ENCODE results near the gene RPL13.

The RPL13 gene

DNA sequence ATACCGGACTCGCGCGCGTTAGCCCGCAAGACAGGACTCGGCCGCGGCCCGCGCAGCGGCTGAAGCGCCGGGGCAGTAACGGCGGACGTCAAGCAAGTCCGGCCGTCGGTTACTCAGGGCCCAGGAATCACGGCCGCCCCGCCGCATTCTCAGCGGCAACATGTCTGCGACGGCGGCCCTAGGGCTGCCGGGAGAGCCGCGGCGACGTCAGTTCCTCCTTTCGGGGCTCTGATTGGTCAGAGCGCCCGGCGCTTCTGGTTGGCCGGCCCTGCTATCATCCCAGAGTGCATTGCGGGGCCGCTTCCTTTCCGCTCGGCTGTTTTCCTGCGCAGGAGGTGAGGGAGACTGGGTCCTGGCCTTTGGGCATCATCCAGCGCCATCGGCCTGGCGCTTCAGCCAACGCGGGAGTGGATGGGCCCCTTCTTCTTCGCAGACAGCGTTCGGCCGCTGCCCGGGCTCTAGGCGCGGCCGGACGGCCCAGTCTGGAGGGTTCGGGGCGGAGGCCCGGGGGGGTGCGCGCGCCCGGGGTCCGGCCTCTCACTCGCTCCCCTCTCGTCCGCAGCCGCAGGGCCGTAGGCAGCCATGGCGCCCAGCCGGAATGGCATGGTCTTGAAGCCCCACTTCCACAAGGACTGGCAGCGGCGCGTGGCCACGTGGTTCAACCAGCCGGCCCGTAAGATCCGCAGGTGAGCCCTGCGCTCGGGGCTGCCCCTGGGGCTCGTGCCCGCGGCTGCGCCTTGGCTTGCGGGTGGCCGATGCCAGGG lies at the start of gene RPL13:
Gene RPL13, plus strand, starts transcription at position 305 of the 764 bp plus-strand sequence. Its CDS starts 278 bp downstream, at position 583.
- DNase-seq: peak; percentile 95

DNA sequence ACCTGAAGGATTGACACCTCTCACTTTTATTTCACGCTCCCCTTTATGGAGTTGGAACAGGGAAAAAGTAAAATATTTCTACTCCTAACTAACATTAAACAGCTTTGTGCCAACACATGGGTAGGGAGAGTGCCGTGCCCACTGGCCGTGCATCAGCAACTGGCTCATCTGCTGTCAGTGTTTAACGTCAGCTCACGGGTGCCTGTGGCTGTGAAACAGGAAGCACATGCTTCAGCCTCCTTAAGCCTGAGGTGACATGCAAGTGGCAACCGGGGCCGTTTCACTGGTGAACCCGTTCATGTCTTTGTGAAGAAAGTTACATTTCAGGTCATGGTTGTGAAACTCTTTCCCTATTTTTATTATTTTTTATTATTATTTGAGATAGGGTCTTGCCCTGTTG lies 49.1 kb upstream of the RPL13 start:
- no peak for DNase-seq

DNA sequence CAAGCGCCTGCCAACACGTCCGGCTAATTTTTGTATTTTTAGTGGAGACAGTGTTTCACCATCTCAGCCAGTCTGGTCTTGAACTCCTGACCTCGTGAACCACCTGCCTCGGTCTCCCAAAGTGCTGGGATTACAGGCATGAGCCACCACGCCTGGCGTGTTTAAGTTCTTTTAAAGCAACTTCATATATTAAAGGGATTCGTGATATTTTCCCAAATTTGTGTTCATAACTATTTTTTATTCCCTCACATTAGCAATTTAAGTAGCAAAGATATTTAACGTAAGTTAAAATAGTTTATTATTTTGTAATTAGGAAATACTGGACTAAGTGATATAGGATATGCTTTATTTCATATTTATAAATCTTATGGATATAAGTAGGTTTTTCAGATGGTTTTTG lies 48.0 kb upstream of the RPL13 start:
- DNase-seq: no peak

DNA sequence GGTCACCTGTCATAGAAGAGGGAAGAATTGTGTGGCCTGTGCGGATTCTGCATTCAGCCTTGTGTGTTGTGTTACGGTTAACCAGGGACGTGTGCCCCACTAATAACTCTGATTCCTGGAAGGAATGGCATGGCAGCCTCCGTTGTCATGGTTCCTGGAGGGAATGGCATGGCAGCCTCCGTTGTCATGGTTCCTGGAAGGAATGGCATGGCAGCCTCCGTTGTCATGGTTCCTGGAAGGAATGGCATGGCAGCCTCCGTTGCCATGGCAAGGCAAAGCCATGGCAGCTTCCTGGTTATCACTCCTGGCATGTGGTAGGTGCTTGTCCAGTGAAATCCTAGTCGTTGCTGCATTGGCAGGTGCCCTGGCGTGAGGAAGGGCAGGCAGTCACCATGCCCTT lies 43.4 kb upstream of the RPL13 start:
- no peak for DNase-seq

DNA sequence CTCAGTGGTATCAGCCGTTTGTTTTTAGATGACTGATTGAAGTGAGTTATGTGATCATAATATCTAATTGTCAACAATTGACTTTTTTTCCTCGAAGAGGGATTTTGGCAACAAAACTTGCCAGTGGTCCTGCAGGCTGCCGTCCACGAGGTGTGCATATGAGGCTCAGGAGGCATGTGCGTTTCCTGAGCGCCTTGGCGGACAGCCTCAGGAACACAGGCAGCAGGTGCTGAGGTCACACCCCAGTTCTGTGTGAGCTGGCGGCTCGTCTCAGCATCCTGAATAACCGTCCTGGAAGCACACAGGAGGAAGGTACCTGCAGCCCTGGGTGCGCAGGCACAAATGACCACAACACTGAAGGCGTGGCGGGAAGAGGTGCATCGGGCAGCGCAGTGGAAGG lies 40.6 kb upstream of the RPL13 start:
- no peak for DNase-seq

DNA sequence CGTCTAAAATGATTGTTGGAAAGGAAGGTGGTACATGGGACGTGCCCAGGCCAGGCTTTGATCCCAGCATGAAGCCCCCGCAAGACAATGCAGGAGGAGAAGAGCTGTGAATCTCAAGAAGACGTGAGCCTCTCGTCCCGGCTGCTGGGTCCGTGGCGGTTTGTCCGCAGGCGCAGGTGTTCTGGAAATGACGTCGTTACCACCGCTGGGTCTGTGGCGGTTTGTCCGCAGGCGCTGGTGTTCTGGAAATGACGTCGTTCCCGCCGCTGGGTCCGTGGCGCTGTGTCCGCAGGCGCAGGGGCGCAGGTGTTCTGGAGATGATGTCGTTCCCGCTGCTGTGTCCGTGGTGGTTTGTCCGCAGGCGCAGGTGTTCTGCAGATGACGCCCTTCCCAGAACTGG lies 38.2 kb upstream of the RPL13 start:
- DNase-seq: no peak

DNA sequence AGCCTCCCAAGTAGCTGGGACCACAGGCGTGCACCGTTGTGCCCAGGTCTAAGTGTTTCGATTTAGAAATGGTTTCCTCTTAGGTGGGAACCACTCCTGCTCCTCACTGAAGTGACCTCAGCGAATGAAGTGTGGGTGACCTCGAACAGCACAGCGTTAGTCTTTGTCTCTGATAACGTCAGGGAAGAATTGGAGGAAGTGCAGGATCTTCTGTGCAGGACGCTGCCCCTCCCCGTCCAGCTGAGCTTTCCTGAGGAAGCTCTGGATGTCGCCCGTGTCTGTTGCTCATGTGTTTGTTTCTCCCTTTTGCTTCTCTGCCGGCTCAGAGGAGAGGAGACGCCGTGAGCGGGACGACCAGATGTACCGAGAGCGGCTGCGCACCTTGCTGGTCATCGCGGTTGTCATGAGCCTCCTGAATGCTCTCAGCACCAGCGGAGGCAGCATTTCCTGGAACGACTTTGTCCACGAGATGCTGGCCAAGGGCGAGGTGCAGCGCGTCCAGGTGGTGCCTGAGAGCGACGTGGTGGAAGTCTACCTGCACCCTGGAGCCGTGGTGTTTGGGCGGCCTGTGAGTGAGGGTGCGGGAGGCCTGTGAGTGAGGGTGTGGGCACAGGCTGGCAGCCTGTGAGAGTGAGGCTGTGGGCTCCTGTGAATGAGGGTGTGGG lies 36.7 kb upstream of the RPL13 start:
- DNase-seq: no peak

DNA sequence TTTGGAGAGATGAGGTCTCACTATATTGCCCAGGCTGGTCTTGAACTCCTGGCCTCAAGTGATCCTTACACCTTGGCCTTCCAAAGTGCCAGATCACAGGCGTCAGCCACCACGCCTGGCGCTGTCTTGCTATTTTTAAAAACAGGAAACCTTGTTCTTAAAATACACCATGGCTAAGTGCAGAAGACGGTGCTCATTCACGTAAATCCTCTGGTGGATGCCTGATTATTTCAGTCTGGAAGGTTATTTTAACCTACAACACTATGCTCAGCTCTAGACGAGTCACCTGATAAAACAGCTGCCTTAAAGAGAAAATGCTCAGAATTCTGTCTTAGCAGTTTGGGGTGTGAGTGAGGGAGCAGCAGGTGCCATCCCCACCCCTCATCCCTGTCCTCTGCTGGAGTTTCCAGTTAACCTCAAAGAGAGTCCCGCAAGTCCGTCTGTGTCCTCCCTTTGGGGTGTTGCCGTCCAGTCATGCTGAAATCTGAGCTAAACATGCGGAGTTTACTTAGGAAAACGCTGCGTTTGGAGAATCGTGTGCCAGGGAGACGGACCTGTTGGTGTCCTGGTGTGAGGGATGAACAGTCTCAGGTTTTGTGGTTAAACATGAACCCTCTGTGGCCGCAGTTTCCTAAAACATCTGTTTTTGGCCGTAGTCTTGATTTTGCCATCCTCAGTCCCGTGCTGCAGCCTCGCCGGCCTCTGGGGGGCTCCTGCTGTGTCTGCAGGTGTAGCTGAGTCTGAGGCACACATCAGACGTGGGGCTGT lies 35.2 kb upstream of the RPL13 start:
- DNase-seq: no peak

DNA sequence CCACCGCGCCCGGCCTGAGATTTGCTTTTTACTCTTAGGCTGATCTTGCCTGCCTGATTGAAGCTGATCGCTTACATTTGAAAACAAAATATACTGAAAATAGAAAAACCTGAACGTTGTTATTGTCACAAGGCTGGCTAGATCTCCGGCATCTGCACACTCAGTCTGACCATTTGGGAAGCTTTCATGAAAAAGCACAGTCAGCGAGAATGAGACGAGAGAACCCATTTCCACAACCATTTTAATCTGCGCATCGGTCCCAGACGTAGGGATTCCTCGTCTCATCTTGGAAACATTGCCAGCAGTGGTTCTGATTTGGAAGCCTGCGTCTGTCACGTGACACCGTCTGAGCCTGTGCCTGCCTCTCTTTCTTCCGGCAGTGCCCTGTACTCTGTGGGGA lies 31.4 kb upstream of the RPL13 start:
- DNase-seq: no peak

DNA sequence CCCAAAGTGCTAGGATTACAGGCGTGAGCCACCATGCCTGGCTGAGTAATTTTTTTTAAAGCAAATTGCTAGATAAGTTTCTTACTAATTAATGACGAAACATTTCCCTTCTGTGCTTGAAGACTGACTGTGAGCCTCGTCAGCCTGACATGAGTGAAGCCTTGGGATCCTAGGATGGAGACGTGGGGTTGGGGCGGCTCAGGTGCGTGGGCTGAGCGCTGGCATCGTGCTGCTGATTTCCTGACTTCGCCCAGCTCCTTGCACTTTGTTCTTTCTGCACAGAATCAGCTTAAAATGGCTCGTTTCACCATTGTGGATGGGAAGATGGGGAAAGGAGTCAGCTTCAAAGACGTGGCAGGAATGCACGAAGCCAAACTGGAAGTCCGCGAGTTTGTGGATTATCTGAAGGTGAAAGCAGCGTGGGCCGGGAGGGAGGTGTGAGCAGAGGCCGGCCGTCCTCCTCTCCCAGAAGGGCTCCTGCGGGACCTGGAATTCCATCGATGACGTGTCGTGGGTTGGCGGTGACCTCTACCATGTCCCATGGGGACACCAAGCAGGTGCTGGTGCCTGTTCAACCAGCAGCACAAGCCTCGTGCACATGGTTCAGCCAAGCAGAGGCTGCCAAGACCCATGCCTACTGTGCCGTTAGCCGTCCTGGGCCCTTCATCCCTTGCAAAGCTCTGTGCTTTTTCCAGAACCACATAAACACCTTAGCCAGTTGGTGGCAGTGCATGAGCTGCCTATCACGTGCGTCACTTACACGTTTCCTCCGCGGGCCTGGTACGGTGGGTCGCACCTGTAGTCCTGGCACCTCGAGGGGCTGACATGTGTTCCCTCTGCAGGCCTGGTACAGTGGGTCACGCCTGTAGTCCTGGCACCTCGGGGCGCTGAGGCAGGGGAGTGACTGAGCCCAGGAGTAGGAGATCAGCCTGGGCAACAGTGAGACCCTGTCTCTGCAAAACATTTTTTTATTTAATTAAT lies 29.8 kb upstream of the RPL13 start:
- DNase-seq: no peak

DNA sequence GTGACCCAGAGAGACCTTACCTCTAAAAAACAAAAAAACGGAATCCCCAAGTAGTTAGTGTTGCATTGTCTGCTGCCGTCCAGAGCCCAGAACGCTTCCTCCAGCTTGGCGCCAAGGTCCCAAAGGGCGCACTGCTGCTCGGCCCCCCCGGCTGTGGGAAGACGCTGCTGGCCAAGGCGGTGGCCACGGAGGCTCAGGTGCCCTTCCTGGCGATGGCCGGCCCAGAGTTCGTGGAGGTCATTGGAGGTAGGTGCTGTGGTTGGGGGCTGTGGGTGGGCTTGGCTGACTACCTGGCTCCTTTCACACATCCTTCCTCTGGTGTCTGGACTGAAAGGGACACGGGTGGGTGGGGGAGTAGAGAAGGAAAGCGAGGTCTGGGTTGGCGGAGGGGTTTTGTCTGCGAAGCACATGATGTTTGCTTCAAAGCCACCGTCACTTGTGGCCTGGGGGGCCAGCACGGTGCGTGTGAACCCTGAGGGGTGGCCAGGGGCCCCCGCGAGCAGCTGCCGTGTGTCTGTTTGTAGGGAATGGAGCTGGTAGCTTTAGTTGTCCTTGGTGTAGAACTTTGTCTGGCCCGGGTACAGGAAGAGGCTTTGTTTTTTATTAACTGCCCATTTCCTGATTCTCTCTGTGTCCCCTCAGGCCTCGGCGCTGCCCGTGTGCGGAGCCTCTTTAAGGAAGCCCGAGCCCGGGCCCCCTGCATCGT lies 28.5 kb upstream of the RPL13 start:
- no peak for DNase-seq

DNA sequence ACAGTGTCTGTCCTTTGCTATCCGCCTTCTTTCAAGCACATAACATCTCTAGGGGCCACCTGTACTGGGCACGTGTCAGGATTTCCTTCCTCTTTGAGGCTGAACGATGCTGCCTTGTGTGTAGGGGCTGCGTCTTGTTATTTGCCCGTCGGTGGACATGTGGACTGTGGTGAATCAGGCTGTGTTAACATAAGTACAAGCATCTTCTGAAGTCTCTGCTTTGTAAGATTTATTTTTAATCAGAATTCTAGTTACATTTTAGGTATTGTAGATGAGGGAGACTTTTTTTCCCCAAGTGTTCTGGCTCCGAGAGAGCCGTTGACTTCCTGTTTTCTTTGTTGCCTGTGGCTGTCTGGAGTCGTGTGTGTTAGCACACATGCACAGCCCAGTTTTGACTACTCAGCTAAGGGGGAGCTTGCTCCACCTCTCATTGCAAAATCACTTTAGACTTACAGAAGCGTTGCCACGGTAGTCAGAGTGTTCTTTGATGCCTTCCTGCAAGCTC lies 26.2 kb upstream of the RPL13 start:
- DNase-seq: peak; percentile 9

DNA sequence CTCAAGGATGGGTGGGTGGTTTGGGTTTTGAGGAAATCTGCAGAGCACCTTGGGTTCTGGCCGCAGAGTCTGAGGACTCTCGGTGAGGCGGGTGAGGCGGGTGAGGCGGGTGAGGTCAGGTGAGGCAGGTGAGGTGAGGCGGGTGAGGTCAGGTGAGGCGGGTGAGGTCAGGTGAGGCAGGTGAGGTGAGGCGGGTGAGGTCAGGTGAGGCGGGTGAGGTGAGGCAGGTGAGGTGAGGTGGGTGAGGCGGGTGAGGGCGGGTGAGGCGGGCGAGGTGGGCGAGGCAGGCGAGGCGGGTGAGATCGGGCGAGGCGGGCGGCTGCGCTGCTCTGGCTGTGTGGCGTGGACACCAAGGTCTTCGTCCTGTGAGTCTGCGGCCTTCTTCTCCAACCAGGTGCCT lies 24.1 kb upstream of the RPL13 start:
- DNase-seq: no peak

DNA sequence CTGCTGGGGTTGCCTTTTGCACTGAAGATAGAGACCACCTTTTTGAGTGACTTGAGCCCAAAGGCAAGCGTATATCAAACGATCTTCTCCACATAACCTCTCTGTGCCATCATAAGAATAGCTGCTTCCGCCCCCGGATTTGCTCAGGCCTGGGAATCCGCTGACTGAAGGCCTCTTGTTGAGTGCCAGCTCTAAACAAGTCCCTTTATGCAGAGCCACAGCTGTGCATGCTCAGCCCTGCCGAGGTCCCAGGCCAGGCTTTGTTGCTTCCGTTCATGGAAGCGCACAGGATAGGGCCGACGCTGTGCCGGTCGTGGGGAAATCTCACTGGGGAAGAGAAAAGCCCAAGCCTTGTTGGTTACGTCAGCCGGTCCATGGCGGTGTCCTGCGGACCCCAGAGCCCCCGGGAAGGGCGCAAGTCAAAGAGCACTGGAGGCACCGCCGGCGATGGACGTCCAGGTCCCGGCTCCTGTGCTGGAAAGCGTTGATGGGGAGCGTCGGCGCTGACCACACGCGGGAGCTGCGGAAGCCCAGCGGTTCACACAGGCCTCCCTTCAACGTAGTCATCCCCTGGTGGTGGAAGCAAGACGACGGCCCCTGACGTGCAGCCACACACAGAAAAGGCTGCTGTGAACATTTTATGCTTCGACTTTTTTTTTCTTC lies 23.5 kb upstream of the RPL13 start:
- DNase-seq: no peak

DNA sequence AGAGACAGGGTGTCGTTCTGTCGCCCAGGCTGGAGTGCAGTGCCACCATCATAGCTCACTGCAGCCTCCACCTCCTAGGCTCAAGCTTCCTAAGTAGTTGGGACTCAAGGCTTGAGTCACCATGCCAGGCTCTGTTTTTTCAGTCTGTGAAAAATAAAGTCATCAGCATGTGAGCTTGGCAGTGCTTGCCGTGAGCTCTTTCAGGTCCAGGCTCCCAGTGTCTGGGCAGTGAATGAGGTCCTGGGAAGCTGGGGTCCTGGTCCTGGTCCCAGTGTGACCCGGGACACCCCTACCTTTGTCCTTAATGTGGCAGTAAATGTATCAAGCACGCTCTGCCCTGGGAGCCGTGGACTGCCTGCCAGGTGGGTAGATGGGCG lies 22.9 kb upstream of the RPL13 start:
- DNase-seq: no peak

DNA sequence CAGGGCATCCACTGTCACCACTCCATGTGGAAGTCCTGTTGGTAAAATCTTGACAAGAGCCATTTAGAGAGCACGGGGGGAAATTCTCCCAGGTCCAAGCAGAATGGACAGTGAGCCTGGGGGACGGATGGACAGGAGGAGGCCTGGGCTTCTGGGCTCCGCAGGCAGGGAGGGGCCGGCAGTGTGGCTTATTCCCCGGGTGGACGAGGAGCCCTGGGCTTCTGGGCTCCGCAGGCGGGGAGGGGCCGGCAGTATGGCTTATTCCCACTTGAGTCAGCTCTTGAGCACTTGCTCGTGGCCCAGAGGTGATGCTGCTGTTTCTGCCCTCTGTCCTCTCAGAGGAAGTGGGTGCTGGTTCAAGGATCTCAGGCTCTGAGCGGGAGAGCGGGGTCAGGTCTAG lies 22.2 kb upstream of the RPL13 start:
- no peak for DNase-seq

DNA sequence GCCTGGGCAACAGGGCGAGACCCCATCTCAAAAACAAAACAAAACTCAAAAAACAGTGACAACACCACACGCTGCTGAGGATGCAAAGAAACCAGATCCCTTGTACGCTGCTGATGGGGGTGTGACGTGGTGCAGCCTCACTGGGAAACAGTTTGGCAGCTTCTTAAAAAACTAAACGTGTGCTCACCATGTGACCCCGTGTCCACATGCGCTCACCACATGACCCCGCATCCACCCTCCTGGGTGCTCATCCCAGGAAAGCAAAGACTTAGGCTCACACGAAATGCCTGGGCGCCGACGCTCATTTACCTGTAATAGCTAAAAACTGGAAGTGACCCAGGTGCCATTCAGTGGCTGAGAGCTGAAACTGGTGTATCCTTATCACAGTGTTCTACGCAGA lies 19.9 kb upstream of the RPL13 start:
- DNase-seq: no peak

DNA sequence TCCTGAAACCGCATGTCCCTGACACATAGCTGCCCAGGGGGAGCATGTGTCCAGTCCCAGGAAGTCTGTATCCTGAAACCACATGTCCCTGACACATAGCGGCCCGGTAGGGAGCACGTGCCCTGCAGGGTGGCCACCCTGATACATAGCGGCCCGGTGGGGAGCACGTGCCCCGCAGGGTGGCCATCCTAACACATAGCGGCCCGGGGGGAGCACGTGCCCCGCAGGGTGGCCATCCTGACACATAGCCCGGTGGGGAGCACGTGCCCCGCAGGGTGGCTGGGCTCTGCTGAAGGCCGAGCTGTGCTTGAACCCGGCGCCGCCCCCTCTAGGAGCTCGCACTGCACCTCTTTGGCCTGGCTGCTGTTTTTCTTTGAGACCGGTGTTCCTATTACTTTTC lies 18.7 kb upstream of the RPL13 start:
- DNase-seq: no peak

DNA sequence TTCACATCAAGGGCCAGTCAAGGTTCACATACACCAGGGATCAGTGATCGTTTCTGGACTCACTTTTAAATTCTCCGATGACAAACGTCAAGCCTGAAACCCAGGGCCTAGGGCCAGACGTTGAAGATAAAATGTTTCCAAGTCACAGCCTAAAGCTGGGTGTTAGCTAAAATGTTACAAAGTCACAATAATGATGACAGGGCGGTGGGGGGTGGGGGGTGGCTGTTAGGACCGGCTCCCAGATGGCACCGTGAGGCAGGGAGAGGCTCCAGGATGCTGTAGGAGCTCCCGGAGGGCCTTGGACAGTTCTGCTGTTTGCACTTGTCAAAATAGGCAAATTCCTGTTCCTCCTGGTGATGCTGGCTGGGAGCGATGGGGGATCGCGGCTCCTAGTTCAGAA lies 16.4 kb upstream of the RPL13 start:
- no peak for DNase-seq

DNA sequence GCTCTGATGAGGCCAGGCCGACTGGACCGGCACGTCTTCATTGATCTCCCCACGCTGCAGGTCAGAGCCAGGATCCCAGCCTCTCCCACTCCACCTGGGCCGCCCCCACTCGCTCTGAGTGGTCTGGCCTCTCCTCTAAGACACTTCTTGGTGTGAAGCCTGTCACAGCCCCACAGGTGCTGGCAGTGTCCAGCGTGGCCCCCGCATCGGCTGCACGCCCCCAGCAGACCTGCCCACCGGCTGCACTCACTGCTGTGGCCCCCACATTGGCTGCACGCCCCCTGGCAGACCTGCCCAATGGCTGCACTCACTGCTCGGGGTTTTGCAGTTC lies 15.8 kb upstream of the RPL13 start:
- DNase-seq: no peak

DNA sequence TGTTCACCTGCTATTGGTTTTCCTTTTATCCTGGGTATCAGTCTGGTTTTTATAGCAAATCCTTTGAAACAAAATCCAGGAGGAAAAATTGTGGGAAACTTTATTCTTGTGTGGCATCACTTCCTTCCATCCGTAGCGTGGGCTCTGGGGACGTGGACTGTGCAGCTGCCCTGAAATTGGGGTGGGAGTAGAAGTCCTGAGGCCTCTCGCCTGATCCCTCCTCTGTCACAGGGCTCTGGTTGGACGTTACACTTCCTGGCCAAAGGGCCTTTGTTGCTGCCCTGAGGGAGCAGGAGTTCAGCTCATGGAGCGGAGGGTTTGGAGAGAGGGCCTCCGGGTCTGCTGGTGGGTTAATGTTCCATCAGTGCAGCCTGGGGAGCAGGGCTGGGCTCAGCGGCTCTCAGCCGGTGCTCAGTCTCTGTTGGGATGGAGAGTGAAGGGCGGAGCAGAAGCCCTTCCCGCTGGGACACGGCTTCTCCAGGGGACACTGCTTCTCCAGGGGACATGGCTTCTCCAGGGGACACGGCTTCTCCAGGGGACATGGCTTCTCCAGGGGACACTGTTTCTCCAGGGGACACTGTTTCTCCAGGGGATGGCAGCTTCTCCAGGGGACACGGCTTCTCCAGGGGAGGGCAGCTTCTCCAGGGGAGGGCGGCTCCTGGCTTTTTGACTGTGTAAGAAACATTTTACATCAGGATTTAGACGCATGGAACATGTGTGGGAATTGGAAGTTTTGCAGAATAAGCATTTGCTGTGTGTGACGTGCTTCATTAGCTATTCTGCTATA lies 15.2 kb upstream of the RPL13 start:
- DNase-seq: no peak
